Measurements from ENCODE around the gene AQP7. TPM values are rescaled to one million over a fixed set of nuclear protein-coding genes. Genes with fewer than 3 reads are reported as not detected.
"Not testable (repeated sequence)": the region's sequence is repeated elsewhere in the genome, so short reads cannot be mapped to it uniquely, and the experiment has no call there.

Gene AQP7
- total and polyA plus RNA-seq, 7 donors, result 0.33 to 14.6 (median 5.7) TPM; not detected in 1

DNA sequence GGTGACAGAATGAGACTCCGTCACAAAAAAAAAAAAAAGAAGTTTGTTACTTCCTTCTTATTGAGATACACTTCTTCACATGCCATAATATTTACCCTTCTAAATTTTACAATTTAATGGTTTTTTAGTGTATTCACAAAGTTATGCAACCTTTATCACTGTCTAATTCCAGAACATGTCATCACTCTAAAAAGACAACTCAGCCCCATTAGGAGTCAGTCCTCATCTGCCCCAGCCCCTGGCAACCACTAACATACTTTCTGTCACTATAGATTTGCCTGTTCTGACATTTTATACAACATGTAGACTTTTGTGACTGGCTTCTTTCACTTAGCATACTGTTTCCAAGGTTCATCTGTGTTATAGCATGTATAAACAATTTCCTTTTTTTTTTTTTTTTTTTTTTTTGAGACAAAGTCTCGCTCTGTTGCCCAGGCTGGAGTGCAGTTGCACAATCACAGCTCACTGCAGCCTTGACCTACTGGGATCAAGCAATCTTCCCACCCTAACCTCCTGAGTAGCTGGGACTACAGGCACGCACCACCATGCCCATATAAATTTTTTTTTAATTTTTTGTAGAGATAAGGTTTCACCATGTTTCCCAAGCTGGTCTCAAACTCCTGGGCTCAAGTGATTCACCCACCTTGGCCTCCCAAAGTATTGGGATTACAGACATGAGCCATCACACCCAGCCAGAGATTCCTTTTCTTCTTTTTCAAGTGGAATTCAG lies 27.1 kb upstream of the AQP7 start:
- DNase-seq, result no peak
- H3K4me1 ChIP-seq, result no peaks in the 10 kb centered on the region
- H3K27me3 ChIP-seq, result no peaks in the 10 kb centered on the region
- no peak overlapping the region for H3K27ac ChIP-seq
- H3K36me3 ChIP-seq, result no peaks in the 10 kb centered on the region
- H3K9me3 ChIP-seq, result no peaks in the 10 kb centered on the region
- intact Hi-C loops (cut with DNase I), result no loop called here
- TF ChIP-seq POLR2AphosphoS5 (IDR thresholded peaks at IDR 0.05) (no peak), EP300 (IDR thresholded peaks at IDR 0.05) (no peak), POLR2A (IDR thresholded peaks at IDR 0.05) (no peak)
- TF ChIP-seq, protein P1, sequence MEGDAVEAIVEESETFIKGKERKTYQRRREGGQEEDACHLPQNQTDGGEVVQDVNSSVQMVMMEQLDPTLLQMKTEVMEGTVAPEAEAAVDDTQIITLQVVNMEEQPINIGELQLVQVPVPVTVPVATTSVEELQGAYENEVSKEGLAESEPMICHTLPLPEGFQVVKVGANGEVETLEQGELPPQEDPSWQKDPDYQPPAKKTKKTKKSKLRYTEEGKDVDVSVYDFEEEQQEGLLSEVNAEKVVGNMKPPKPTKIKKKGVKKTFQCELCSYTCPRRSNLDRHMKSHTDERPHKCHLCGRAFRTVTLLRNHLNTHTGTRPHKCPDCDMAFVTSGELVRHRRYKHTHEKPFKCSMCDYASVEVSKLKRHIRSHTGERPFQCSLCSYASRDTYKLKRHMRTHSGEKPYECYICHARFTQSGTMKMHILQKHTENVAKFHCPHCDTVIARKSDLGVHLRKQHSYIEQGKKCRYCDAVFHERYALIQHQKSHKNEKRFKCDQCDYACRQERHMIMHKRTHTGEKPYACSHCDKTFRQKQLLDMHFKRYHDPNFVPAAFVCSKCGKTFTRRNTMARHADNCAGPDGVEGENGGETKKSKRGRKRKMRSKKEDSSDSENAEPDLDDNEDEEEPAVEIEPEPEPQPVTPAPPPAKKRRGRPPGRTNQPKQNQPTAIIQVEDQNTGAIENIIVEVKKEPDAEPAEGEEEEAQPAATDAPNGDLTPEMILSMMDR (IDR thresholded peaks at IDR 0.05), result no peak
- 65 to 86% methylated on average over 3 of the region's 3 CpGs for WGBS, 2 donors
- no peak overlapping the region for H3K4me3 ChIP-seq

DNA sequence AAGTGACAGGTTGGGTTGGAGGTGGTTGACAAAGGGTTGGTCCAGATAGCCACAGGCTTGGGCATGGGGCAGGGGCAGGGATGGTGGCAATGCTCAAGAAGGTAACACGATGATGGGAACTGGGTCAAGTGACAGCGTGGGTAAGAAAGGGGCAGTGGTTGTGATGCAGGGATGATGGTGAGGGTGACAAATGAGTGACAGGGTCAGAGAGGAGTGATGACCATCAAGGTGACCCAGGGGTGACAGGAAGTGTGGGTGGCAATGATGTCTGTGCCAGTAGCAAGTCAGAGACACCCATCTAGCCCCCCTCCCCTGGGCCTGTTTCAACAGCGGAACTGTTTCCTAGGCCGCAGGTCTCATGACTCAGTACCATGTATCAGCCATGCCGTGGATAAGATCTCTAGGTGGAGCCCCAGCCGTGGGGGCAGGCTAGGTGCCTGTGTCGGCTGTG lies 24.5 kb upstream of the AQP7 start:
- TF ChIP-seq POLR2AphosphoS5 (IDR thresholded peaks at IDR 0.05) (no peak), POLR2A (IDR thresholded peaks at IDR 0.05) (no peak), EP300 (IDR thresholded peaks at IDR 0.05) (no peak)
- TF ChIP-seq, protein P1 (IDR thresholded peaks at IDR 0.05), result no peak
- H3K36me3 ChIP-seq, result no peaks in the 10 kb centered on the region
- no peaks in the 10 kb centered on the region for H3K4me1 ChIP-seq
- no peak overlapping the region for H3K4me3 ChIP-seq
- H3K27me3 ChIP-seq, result no peaks in the 10 kb centered on the region
- H3K9me3 ChIP-seq, result no peaks in the 10 kb centered on the region
- no peak overlapping the region for H3K27ac ChIP-seq
- intact Hi-C loops (cut with DNase I), result no loop called here
- DNase-seq, result no peak
- 91 to 93% methylated on average over 7 of the region's 7 CpGs for WGBS, 2 donors

DNA sequence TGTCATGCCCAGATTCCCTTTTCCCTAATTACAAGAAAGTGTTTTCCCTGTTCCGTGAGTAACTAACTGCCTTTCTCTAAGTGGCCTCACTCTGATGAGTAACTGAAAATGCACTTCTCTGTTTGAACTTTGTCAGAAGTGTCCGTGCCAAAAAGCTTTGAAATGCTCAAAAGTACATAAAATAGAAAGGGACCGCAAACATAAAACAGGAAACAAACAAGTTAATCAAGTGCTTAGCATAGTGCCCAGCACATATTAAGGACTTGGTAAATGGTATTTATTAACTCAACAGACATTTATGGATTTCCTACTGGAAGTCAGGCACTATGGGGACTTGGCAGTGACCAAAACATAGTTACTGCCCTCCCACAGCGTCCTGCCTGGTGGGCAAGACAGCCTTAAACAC lies 22.8 kb upstream of the AQP7 start:
- TF ChIP-seq POLR2AphosphoS5 (IDR thresholded peaks at IDR 0.05), result no peak
- no peak for TF ChIP-seq EP300 (IDR thresholded peaks at IDR 0.05)
- TF ChIP-seq POLR2A (IDR thresholded peaks at IDR 0.05), result no peak
- WGBS, 2 donors, result 26 to 67% methylated on average over 4 of the region's 4 CpGs
- H3K27ac ChIP-seq, result no peak overlapping the region
- no peaks in the 10 kb centered on the region for H3K9me3 ChIP-seq
- no peak overlapping the region for H3K4me3 ChIP-seq
- H3K36me3 ChIP-seq, result no peaks in the 10 kb centered on the region
- no peak for DNase-seq
- no peaks in the 10 kb centered on the region for H3K4me1 ChIP-seq
- intact Hi-C loops (cut with DNase I), result no loop called here
- H3K27me3 ChIP-seq, result no peaks in the 10 kb centered on the region

DNA sequence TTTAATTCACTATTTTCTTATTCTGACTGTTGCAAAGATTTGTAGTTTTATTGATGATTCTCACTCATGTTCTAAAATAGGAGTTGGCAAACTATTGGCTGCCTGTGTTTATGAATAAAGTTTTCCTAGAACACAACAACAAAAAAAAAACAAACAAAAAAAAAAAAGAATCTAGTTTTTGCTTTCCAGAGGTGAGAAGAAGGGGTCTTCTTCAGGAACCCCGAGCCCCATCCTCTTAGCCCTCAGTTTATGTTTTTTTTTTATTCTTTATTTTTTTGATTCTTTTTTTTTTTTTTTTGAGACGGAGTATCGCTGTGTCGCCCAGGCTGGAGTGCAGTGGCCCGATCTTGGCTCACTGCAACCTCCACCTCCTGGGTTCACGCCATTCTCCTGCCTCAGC lies 22.1 kb upstream of the AQP7 start:
- H3K36me3 ChIP-seq; H3K27me3 ChIP-seq; DNase-seq; intact Hi-C loops (cut with DNase I); H3K27ac ChIP-seq; H3K4me1 ChIP-seq; H3K9me3 ChIP-seq; H3K4me3 ChIP-seq: not testable (repeated sequence)
- WGBS, 2 donors, result 94% methylated on average over 6 of the region's 6 CpGs

DNA sequence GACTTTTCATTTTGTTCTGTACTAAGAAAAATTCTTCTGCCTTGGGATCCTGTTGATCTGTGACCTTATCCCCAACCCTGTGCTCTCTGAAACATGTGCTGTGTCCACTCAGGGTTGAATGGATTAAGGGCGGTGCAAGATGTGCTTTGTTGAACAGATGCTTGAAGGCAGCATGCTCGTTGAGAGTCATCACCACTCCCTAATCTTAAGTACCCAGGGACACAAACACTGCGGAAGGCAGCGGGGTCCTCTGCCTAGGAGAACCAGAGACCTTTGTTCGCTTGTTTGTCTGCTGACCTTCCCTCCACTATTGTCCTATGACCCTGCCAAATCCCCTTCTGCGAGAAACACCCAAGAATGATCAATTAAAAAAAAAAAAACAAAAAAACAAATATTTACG lies 21.7 kb upstream of the AQP7 start:
- DNase-seq; H3K27ac ChIP-seq; H3K9me3 ChIP-seq; H3K4me1 ChIP-seq; H3K27me3 ChIP-seq; intact Hi-C loops (cut with DNase I); H3K36me3 ChIP-seq; H3K4me3 ChIP-seq: not testable (repeated sequence)
- 78 to 88% methylated on average over 5 to 7 of the region's 7 CpGs for WGBS, 2 donors

DNA sequence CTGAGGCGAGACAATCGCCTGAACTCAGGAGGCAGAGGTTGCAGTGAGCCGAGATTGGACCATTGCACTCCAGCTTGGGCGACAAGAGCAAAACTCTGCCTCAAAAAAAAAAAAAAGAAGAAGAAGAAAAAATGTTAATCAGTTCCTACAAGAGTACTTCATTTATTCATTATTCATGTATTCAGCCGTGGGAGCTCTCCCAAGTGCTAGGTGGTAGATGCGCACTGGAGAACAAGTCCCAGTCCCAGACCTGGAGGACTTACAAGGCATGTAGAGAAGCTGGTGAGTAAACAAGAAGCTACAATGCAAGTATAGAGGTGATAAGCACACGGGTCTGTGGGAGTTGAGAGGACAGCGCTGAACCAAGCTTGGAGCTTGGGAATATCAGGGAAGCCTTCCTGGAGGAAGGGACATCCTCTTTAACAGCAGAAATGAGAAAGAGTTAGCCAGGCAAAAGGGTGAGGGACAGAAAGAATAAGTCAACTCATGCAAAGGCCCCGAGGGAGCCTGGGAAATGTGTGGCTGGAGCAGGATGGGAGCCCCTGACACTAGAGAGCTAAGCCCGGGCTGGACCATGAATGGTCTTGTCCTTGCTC lies 17.4 kb upstream of the AQP7 start:
- WGBS, 2 donors, result 74 to 80% methylated on average over 10 of the region's 10 CpGs
- no peaks in the 10 kb centered on the region for H3K27me3 ChIP-seq
- TF ChIP-seq EP300 (IDR thresholded peaks at IDR 0.05) (no peak), POLR2AphosphoS5 (IDR thresholded peaks at IDR 0.05) (no peak), POLR2A (IDR thresholded peaks at IDR 0.05) (no peak)
- TF ChIP-seq, protein P1 (IDR thresholded peaks at IDR 0.05), result no peak
- no peaks in the 10 kb centered on the region for H3K36me3 ChIP-seq
- H3K27ac ChIP-seq, result no peak overlapping the region
- intact Hi-C loops (cut with DNase I), result no loop called here
- H3K4me3 ChIP-seq, result no peak overlapping the region
- no peak for DNase-seq
- H3K4me1 ChIP-seq, result peaks cover 0 to 7% (median 4%) of the 10 kb centered on the region in 4 donors
- H3K9me3 ChIP-seq, result no peaks in the 10 kb centered on the region
